H1 (cell line): ENCODE data around the gene UHMK1. TPM values are rescaled to one million over a fixed set of nuclear protein-coding genes. Genes with fewer than 3 reads are reported as not detected.

Experiments used
- CTCF ChIA-PET: fragments of 300-600 bp; sonication (Branson Sonifier 250); formaldehyde crosslinking; loops from one replicate; lab custom pipeline; 2021; ENCODE audit not compliant: partially characterized antibody; lab: Charles Lee
- POLR2A ChIA-PET: fragments of 300-600 bp; sonication (Branson Sonifier 250); formaldehyde crosslinking; loops from one replicate; lab custom pipeline; 2021; ENCODE audit warnings: inconsistent platforms; ENCODE audit not compliant: partially characterized antibody; lab: Charles Lee
- DNase-seq, 2 experiments: peaks; one replicate each; pipeline versions ENCODE4 v3.0.0 to v3.0.0-alpha.2; 2010 to 2022; ENCODE audit warnings: low spot score in 2 of 2, low read depth in 1 of 2, mixed read lengths in 1 of 2
- FAIRE-seq: peaks from 2 replicates; lab custom pipeline; 2011; peaks lifted over from hg19 to GRCh38; lab: Jason Lieb, UNC
- H2AFZ ChIP-seq: 2 replicates; pipeline ENCODE4 v1.8.1; 2012; ENCODE audit warnings: low read length, inconsistent platforms
- H2AK5ac ChIP-seq: 2 replicates; pipeline ENCODE4 v1.6.1; 2013; ENCODE audit warnings: low read depth, low read length
- H2BK120ac ChIP-seq: replicated peaks from 2 replicates; pipeline ENCODE3; 2013; ENCODE audit warnings: low read depth, low read length, inconsistent platforms
- H2BK12ac ChIP-seq: 2 replicates; pipeline ENCODE4 v1.6.1; 2013; ENCODE audit warnings: low read depth, low read length
- H2BK15ac ChIP-seq: 2 replicates; pipeline ENCODE4 v1.6.1; 2013; ENCODE audit warnings: low read length
- H2BK20ac ChIP-seq: 2 replicates; pipeline ENCODE4 v1.6.1; 2013; ENCODE audit warnings: low read length
- H2BK5ac ChIP-seq: 2 replicates; pipeline ENCODE4 v1.6.1; 2013; ENCODE audit warnings: low read depth, low read length
- H3K14ac ChIP-seq: 2 replicates; pipeline ENCODE4 v1.6.1; 2013; ENCODE audit warnings: inconsistent platforms; ENCODE audit not compliant: insufficient read length
- H3K18ac ChIP-seq: 2 replicates; pipeline ENCODE4 v1.6.1; 2013; ENCODE audit warnings: low read length; ENCODE audit errors: extremely low read depth
- H3K23ac ChIP-seq: 2 replicates; pipeline ENCODE4 v1.6.1; 2013; ENCODE audit warnings: inconsistent platforms; ENCODE audit not compliant: insufficient read length
- H3K23me2 ChIP-seq: 2 replicates; pipeline ENCODE4 v1.6.1; 2013; ENCODE audit warnings: low read depth, low read length
- H3K27ac ChIP-seq: 2 replicates; pipeline ENCODE4 v1.6.1; 2011; ENCODE audit warnings: low read depth, low read length, inconsistent platforms
- H3K27me3 ChIP-seq, 4 experiments: replicated peaks in 1 of 4; 1 replicate in 1 of 4; 2 replicates in 3 of 4; pipeline versions ENCODE4 v1.6.1 to v1.8.1; 2011 to 2013; ENCODE audit warnings: low read length in 3 of 4, mild to moderate bottlenecking in 3 of 4, inconsistent platforms in 2 of 4, mixed read lengths in 2 of 4, moderate library complexity in 1 of 4; ENCODE audit not compliant: control insufficient read depth in 3 of 4, insufficient read depth in 3 of 4; ENCODE audit errors: extremely low read depth in 1 of 4
- H3K36me3 ChIP-seq, 4 experiments: 2 replicates each; pipeline versions ENCODE4 v1.6.1 to v1.8.1; 2011 to 2013; ENCODE audit warnings: mild to moderate bottlenecking in 4 of 4, low read length in 3 of 4, moderate library complexity in 2 of 4, control low read depth in 1 of 4, inconsistent platforms in 1 of 4; ENCODE audit not compliant: insufficient read depth in 4 of 4, control insufficient read depth in 2 of 4
- H3K4ac ChIP-seq: replicated peaks from 2 replicates; pipeline ENCODE3; 2013; ENCODE audit warnings: low read length, low read depth, mixed read lengths, inconsistent platforms; ENCODE audit not compliant: insufficient read length
- H3K4me1 ChIP-seq, 4 experiments: replicated peaks in 1 of 4; 1 replicate in 1 of 4; 2 replicates in 3 of 4; pipeline versions ENCODE4 v1.6.1 to v1.8.1; 2011 to 2013; ENCODE audit warnings: low read length in 3 of 4, inconsistent platforms in 2 of 4, mixed read lengths in 1 of 4; ENCODE audit not compliant: insufficient read depth in 4 of 4, control insufficient read depth in 3 of 4
- H3K4me2 ChIP-seq, 2 experiments: 2 replicates each; pipeline versions ENCODE4 v1.6.1 to v1.8.1; 2011 to 2013; ENCODE audit warnings: low read depth in 2 of 2, low read length in 2 of 2, control low read depth in 1 of 2, inconsistent platforms in 1 of 2, mild to moderate bottlenecking in 1 of 2; ENCODE audit not compliant: insufficient read depth in 1 of 2
- H3K4me3 ChIP-seq, 4 experiments: fragments of 200-600, 300-600 bp in 1 of 4; sonication (generic), shearing (Covaris generic), sonication (Bioruptor Twin) in 1 of 4; 2 replicates each; pipeline versions ENCODE4 v1.5.1 to v1.8.1; 2011 to 2016; ENCODE audit warnings: low read length in 4 of 4, low read depth in 3 of 4, control low read depth in 2 of 4, inconsistent platforms in 2 of 4, mild to moderate bottlenecking in 2 of 4, mixed read lengths in 1 of 4, moderate library complexity in 1 of 4; ENCODE audit not compliant: insufficient read depth in 2 of 4; ENCODE audit errors: extremely low read depth in 1 of 4
- H3K56ac ChIP-seq: replicated peaks from 2 replicates; pipeline ENCODE3; 2013; ENCODE audit warnings: low read depth, mild to moderate bottlenecking, mixed read lengths, low read length, inconsistent platforms; ENCODE audit not compliant: insufficient read length
- H3K79me1 ChIP-seq: 2 replicates; pipeline ENCODE4 v1.6.1; 2013; ENCODE audit warnings: low read depth, low read length, control low read depth
- H3K79me2 ChIP-seq, 2 experiments: 2 replicates each; pipeline versions ENCODE4 v1.6.1 to v1.8.1; 2012 to 2013; ENCODE audit warnings: low read length in 2 of 2, mild to moderate bottlenecking in 2 of 2, inconsistent platforms in 1 of 2; ENCODE audit not compliant: insufficient read depth in 2 of 2, control insufficient read depth in 1 of 2
- H3K9ac ChIP-seq, 4 experiments: replicated peaks in 1 of 4; 1 replicate in 1 of 4; 2 replicates in 3 of 4; pipeline versions ENCODE4 v1.6.1 to v1.8.1; 2011 to 2013; ENCODE audit warnings: low read depth in 3 of 4, low read length in 3 of 4, control low read depth in 2 of 4, mild to moderate bottlenecking in 2 of 4, moderate library complexity in 2 of 4, inconsistent platforms in 1 of 4; ENCODE audit errors: extremely low read depth in 1 of 4
- H3K9me3 ChIP-seq, 2 experiments: 2 replicates each; pipeline versions ENCODE4 v1.6.1 to v1.8.1; 2012 to 2013; ENCODE audit warnings: mild to moderate bottlenecking in 2 of 2, moderate library complexity in 2 of 2, control low read depth in 1 of 2, inconsistent platforms in 1 of 2, low read depth in 1 of 2, low read length in 1 of 2, mixed read lengths in 1 of 2; ENCODE audit not compliant: insufficient read depth in 2 of 2
- H4K20me1 ChIP-seq, 2 experiments: replicated peaks in 1 of 2; 2 replicates each; pipeline versions ENCODE3 to v1.8.1; 2011 to 2013; ENCODE audit warnings: inconsistent platforms in 2 of 2, low read length in 2 of 2, mild to moderate bottlenecking in 1 of 2; ENCODE audit not compliant: insufficient read depth in 2 of 2, control insufficient read depth in 1 of 2
- H4K5ac ChIP-seq: 2 replicates; pipeline ENCODE4 v1.6.1; 2013; ENCODE audit warnings: low read length, low read depth, mixed read lengths, inconsistent platforms; ENCODE audit not compliant: insufficient read length
- H4K8ac ChIP-seq: 2 replicates; pipeline ENCODE4 v1.8.0; 2013; ENCODE audit warnings: mild to moderate bottlenecking, moderate library complexity, low read length, inconsistent platforms; ENCODE audit not compliant: insufficient read depth; ENCODE audit errors: extremely low read depth
- H4K91ac ChIP-seq: replicated peaks from 2 replicates; pipeline ENCODE3; 2013; ENCODE audit warnings: low read length, mixed read lengths, inconsistent platforms; ENCODE audit not compliant: insufficient read length
- GTF2F1 ChIP-seq: IDR thresholded peaks from 2 replicates; pipeline ENCODE4 v1.6.1; 2012; ENCODE audit warnings: low read depth, low read length, improper control_type of control experiment, borderline replicate concordance
- HDAC6 ChIP-seq: IDR thresholded peaks from one replicate; pipeline ENCODE4 v1.7.1; 2012; ENCODE audit warnings: low read depth, mild to moderate bottlenecking, inconsistent platforms, low read length, moderate library complexity
- PHF8 ChIP-seq: fragments of 200-600 bp; sonication (generic); conservative IDR thresholded peaks from 2 replicates; pipeline ENCODE4 v1.7.1; 2012; ENCODE audit warnings: low read depth, mild to moderate bottlenecking, inconsistent platforms, low read length, moderate library complexity
- POU5F1 ChIP-seq: IDR thresholded peaks from 2 replicates; pipeline ENCODE4 v1.6.1; 2011; ENCODE audit warnings: low read depth, mild to moderate bottlenecking, low read length, moderate library complexity
- RBBP5 ChIP-seq: IDR thresholded peaks from 2 replicates; pipeline ENCODE4 v1.7.1; 2012; ENCODE audit warnings: low read depth, mild to moderate bottlenecking, inconsistent platforms, low read length, moderate library complexity, borderline replicate concordance
- RFX5 ChIP-seq: IDR thresholded peaks from 2 replicates; pipeline ENCODE4 v1.6.1; 2011; ENCODE audit warnings: low read depth, low read length, improper control_type of control experiment, borderline replicate concordance
- RNF2 ChIP-seq: fragments of 200-900, 300-1000 bp; sonication (generic); IDR thresholded peaks from 2 replicates; pipeline ENCODE4 v1.7.1; 2016; ENCODE audit warnings: borderline replicate concordance, low read depth, mild to moderate bottlenecking, antibody characterized with exemption, low read length; ENCODE audit not compliant: poor library complexity, severe bottlenecking; ENCODE audit errors: missing control alignments
- SP4 ChIP-seq: IDR thresholded peaks from 2 replicates; pipeline ENCODE4 v1.6.1; 2012; ENCODE audit warnings: low read length, inconsistent platforms
- SRF ChIP-seq: IDR thresholded peaks from 2 replicates; pipeline ENCODE4 v1.6.1; 2011; ENCODE audit warnings: mild to moderate bottlenecking, low read depth, low read length, moderate library complexity
- SUZ12 ChIP-seq: fragments of 200-600 bp; sonication (generic); IDR thresholded peaks from 2 replicates; pipeline ENCODE4 v1.6.1; 2012; ENCODE audit warnings: mild to moderate bottlenecking, inconsistent platforms, low read length, moderate library complexity, mixed read lengths
- TAF1 ChIP-seq: IDR thresholded peaks from 2 replicates; pipeline ENCODE4 v1.6.1; 2011; ENCODE audit warnings: mild to moderate bottlenecking, low read depth, low read length
- TAF7 ChIP-seq: optimal IDR thresholded peaks from 2 replicates; pipeline ENCODE3; 2011; ENCODE audit warnings: low read depth, mild to moderate bottlenecking, inconsistent platforms, low read length, moderate library complexity, borderline replicate concordance
- YY1 ChIP-seq: IDR thresholded peaks from 2 replicates; pipeline ENCODE4 v1.6.1; 2011; ENCODE audit warnings: low read depth, mild to moderate bottlenecking, low read length
- WGBS, 2 experiments: shearing (Covaris generic) in 1 of 2; methylation state at CpG; one replicate each; pipeline versions ENCODE4 v1.1.6 to v1.1.7; 2013 to 2015; ENCODE audit warnings: low lambda C conversion rate in 2 of 2, mixed read lengths in 2 of 2, inconsistent platforms in 1 of 2, low coverage in 1 of 2, missing lambda C conversion rate in 1 of 2; ENCODE audit not compliant: insufficient replicate concordance in 2 of 2, insufficient coverage in 1 of 2, insufficient read length in 1 of 2; ENCODE audit errors: extremely low coverage in 1 of 2, missing lambda C conversion rate in 1 of 2; 5-methylcytosine and 5-hydroxymethylcytosine counted together
- polyA plus RNA-seq, 7 experiments: library from polyadenylated mRNA; depleted of rRNA in 3 of 7; stranded (reverse) in 5 of 7; unstranded in 2 of 7; fragments of >200 nt in 5 of 7; fragments of 200-250 nt in 2 of 7; gene quantifications; 1 replicate in 5 of 7; 2 replicates in 1 of 7; 4 replicates in 1 of 7; pipeline versions ENCODE4 v1.2.1 to v1.2.3, GENCODE V29; 2011 to 2013; ENCODE audit warnings: missing spikeins in 2 of 7, mixed read lengths in 2 of 7
- total RNA-seq: library from RNA; stranded (reverse); fragmentation: NEBNext Ultra II Directional; extraction: Animal tissue kit (Norgen Biotek cat#: 25700); gene quantifications from 2 replicates; pipeline ENCODE4 v1.2.1, GENCODE V29; 2021

Gene UHMK1
- total and polyA plus RNA-seq, 2 of the 8 experiments (the other 6 are each of a cell fraction or from before 2014, with no cell fraction given), result 4.6 to 16.1 TPM

DNA sequence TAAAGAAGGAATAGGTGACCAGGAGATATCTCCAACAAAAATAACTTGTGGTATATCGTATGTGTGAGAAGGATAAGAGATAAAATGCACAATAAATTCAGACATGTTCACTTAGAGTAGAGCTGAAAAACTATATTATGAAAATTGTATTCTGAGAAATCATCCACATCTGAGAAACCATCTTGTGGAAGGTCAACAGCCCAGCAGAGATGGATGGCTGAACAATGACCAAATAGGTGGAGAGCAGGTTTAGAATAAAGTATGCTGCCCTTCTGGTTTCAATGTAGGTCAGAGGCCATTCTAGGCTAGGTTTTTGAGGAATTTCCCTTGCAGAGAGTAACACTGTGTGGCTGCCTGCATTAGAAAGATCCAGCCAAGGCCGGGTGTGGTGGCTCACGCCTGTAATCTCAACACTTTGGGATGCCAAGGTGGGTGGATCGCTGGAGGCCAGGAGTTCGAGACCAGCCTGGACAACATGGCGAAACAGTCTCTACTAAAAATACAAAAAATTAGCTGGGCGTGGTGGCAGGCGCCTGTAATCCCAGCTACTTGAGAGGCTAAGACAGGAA lies 55.1 kb downstream of the UHMK1 start:
- Histone ChIP-seq H2BK20ac (no peak overlapping the region), H3K56ac (no peak overlapping the region), H3K14ac (no peak overlapping the region), H2BK120ac (no peak overlapping the region), H3K79me2 (no peaks in the 10 kb centered on the region), H3K9ac (no peak overlapping the region), H3K79me1 (no peaks in the 10 kb centered on the region), H3K27ac (no peak overlapping the region), H3K4me3 (no peak overlapping the region), H3K23ac (no peak overlapping the region), H2BK12ac (no peak overlapping the region), H3K4ac (no peak overlapping the region), H3K36me3 (no peaks in the 10 kb centered on the region), H3K23me2 (no peaks in the 10 kb centered on the region), H2AFZ (no peak overlapping the region), H3K18ac (no peak overlapping the region), H4K91ac (no peak overlapping the region), H3K4me2 (no peak overlapping the region), H3K27me3 (no peaks in the 10 kb centered on the region), H3K4me1 (no peaks in the 10 kb centered on the region), H4K5ac (no peak overlapping the region), H3K9me3 (no peaks in the 10 kb centered on the region), H2AK5ac (no peak overlapping the region), H4K8ac (no peak overlapping the region), H2BK5ac (no peak overlapping the region), H2BK15ac (no peak overlapping the region), H4K20me1 (no peaks in the 10 kb centered on the region)
- FAIRE-seq, result no peak
- ChIA-PET CTCF (no interaction called here), POLR2A (no interaction called here)
- no peak for DNase-seq
- WGBS, 2 experiments, result 91% methylated on average over 8 of the region's 8 CpGs; no CpG with 5 or more reads in 1 of the 2 experiments
- no peak for TF ChIP-seq PHF8
- TF ChIP-seq RNF2, result no peak
- TF ChIP-seq HDAC6, result no peak
- no peak for TF ChIP-seq GTF2F1
- TF ChIP-seq SUZ12, result no peak
- TF ChIP-seq SP4, result no peak
- TF ChIP-seq RFX5, result no peak
- no peak for TF ChIP-seq RBBP5
- no peak for TF ChIP-seq TAF7
- TF ChIP-seq POU5F1, result no peak
- no peak for TF ChIP-seq TAF1
- TF ChIP-seq SRF, result no peak
- no peak for TF ChIP-seq YY1
